ELR (cell line): ENCODE data around the gene ZDHHC11.
"Not testable (repeated sequence)": the region's sequence is repeated elsewhere in the genome, so short reads cannot be mapped to it uniquely, and the experiment has no call there.

ENCODE experiments used
- DNase-seq: peaks from one replicate; pipeline ENCODE4 v3.0.0-alpha.2; 2015; ENCODE audit warnings: low read depth

ZDHHC11 gene

GRCh38 chr5:811384-811783 is 39.4 kb downstream of the ZDHHC11 start:
- DNase-seq: not testable (repeated sequence)

GRCh38 chr5:807719-808514 is 42.9 kb downstream of the ZDHHC11 start:
- not testable (repeated sequence) for DNase-seq

GRCh38 chr5:801472-801871 is 49.3 kb downstream of the ZDHHC11 start:
- DNase-seq: no peak

- DNase-seq: not testable (repeated sequence)
Observed at GRCh38 chr5:801055-801454, 49.7 kb downstream of the ZDHHC11 start.

GRCh38 chr5:798505-799138 is 52.2 kb downstream of the ZDHHC11 start:
- not testable (repeated sequence) for DNase-seq

- not testable (repeated sequence) for DNase-seq
Observed at GRCh38 chr5:797986-798385, 52.8 kb downstream of the ZDHHC11 start.

GRCh38 chr5:795873-796272 is 54.9 kb downstream of the ZDHHC11 start:
- DNase-seq: not testable (repeated sequence)

- not testable (repeated sequence) for DNase-seq
Observed at GRCh38 chr5:794948-795347, 55.8 kb downstream of the ZDHHC11 start.

GRCh38 chr5:788703-789102 is 62.1 kb downstream of the ZDHHC11 start:
- DNase-seq: not testable (repeated sequence)

GRCh38 chr5:787857-788233 is 62.9 kb downstream of the ZDHHC11 start:
- not testable (repeated sequence) for DNase-seq

GRCh38 chr5:787224-787856 is 63.4 kb downstream of the ZDHHC11 start:
- DNase-seq: not testable (repeated sequence)

GRCh38 chr5:785181-785705 is 65.5 kb downstream of the ZDHHC11 start:
- DNase-seq: not testable (repeated sequence)

- DNase-seq: peak; percentile 54
Observed at GRCh38 chr5:784428-785177, 66.2 kb downstream of the ZDHHC11 start, which contains the start of gene ZDHHC11B. TSS of gene ZDHHC11B (minus strand) at chr5:784729. CDS start at chr5:766919, 17,810 bp downstream.

GRCh38 chr5:783881-784427 is 66.8 kb downstream of the ZDHHC11 start:
- not testable (repeated sequence) for DNase-seq

- not testable (repeated sequence) for DNase-seq
Observed at GRCh38 chr5:783049-783802, 67.6 kb downstream of the ZDHHC11 start.

- not testable (repeated sequence) for DNase-seq
Observed at GRCh38 chr5:782356-782755, 68.4 kb downstream of the ZDHHC11 start.

GRCh38 chr5:780571-780970 is 70.2 kb downstream of the ZDHHC11 start:
- not testable (repeated sequence) for DNase-seq

GRCh38 chr5:778967-779366 is 71.8 kb downstream of the ZDHHC11 start:
- DNase-seq: not testable (repeated sequence)

- not testable (repeated sequence) for DNase-seq
Observed at GRCh38 chr5:778421-778820, 72.4 kb downstream of the ZDHHC11 start.

GRCh38 chr5:777756-778161 is 73.0 kb downstream of the ZDHHC11 start:
- no peak for DNase-seq
